IPS-15b (cell line): ENCODE measurements around the gene BTK.

Experiments used
- H3K27me3 ChIP-seq: one replicate; pipeline ENCODE4 v1.6.1; 2013; ENCODE audit warnings: low read length; ENCODE audit not compliant: control insufficient read depth, insufficient read depth
- H3K36me3 ChIP-seq: one replicate; pipeline ENCODE4 v1.6.1; 2013; ENCODE audit warnings: low read length; ENCODE audit not compliant: control insufficient read depth, insufficient read depth
- H3K4me1 ChIP-seq: one replicate; pipeline ENCODE4 v1.6.1; 2013; ENCODE audit warnings: mild to moderate bottlenecking, low read length; ENCODE audit not compliant: control insufficient read depth, insufficient read depth
- H3K4me3 ChIP-seq: one replicate; pipeline ENCODE4 v1.5.1; 2013; ENCODE audit warnings: low read depth, low read length
- H3K9ac ChIP-seq: one replicate; pipeline ENCODE4 v1.6.1; 2013; ENCODE audit warnings: low read depth, mild to moderate bottlenecking, low read length
- H3K9me3 ChIP-seq: one replicate; pipeline ENCODE4 v1.6.1; 2013; ENCODE audit warnings: mild to moderate bottlenecking, low read length; ENCODE audit not compliant: control insufficient read depth, insufficient read depth

BTK gene

DNA sequence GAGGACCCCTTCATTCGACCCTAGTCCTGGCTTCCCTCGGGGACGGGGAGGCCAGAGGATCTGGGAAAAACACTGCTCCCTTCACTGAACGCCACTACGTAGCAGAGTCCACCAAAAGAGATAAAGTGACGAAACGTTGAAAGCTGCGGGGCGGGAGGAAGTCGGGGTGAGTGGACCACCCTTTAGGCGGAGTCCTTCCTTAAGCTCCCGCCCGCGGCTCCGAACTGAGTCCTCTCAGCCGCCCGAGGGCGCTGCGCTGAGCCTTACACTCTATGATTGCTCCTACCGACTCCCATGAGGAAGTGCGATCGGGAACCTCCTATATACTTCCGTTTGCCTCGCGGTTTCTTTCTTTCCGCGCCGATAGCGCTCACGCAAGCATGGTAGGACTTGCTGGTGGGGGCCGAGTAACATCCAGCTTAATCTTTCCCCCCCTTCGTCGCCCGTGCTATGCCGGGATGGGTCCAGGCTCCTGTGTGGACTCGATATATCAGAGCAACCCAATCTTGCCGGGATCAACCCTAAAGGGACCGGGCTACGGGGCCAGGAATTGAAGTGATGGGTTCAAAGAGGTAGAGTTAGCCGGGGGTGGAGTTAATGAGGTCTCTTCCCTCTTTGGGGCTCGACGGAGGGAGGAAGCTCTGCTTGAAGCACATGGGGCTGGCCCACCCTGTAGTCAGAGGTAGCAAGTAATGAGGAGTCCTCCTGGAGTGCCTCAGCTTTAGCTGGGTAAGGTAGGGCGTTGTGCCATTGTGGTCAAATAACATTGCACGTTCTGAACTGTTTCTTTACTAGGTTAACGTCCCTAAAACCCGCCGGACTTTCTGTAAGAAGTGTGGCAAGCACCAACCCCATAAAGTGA, 4.9 kb upstream of the BTK start, which contains the start of gene RPL36A:
Gene RPL36A, plus strand, starts transcription at position 348 of the 862 bp plus-strand sequence. Its CDS starts 33 bp downstream, at position 381.
- H3K9me3 ChIP-seq: no peaks in the 10 kb centered on the region
- H3K27me3 ChIP-seq: no peaks in the 10 kb centered on the region
- H3K4me3 ChIP-seq: peak within 1 kb of the TSS; percentile 75
- H3K36me3 ChIP-seq: no peaks in the 10 kb centered on the region
- H3K9ac ChIP-seq: peak within 1 kb of the TSS; percentile 95
- peaks cover 11% of the 10 kb centered on the region for H3K4me1 ChIP-seq

DNA sequence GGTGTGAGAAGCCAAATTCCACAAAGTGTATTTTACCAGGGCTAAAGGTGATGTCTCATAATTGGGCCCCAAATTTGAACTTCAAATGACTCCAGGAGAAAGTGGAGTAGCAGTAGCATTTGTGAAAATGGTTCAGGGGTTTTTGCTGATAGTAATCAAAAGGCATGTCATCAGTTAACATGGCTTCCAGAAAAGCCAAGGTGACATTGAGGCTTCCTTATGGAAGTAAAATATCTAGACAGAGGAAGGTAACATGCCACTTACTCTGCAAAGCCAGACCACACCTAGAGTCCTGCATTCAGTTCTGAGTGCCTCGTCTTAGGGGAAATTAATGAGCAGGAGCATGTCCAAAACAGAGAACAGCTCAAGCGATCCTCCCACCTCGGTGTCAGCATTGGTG, 2.6 kb upstream of the BTK start:
- H3K4me3 ChIP-seq: no peak overlapping the region
- H3K27me3 ChIP-seq: no peaks in the 10 kb centered on the region
- H3K4me1 ChIP-seq: peaks cover 11% of the 10 kb centered on the region
- H3K9ac ChIP-seq: no peak overlapping the region
- no peaks in the 10 kb centered on the region for H3K36me3 ChIP-seq
- no peaks in the 10 kb centered on the region for H3K9me3 ChIP-seq

DNA sequence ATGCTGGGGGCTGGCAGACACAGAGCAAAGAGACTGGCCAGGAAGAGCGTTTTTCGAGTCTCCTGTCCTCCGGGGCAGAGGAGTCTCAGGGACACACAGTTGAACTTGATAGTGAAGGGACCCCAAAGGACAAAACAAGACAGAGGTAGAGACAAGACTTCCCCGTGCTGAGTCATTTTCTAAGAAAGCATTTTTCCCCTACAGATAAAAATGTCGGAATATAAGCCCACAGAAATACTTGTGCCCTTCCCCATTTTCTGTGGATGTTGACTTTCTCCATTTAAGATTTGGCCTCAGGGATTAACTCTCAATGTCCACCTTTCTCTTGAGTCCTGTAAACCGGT, 523 bp upstream of the BTK start:
- Histone ChIP-seq H3K9me3 (no peaks in the 10 kb centered on the region), H3K4me1 (peaks cover 7% of the 10 kb centered on the region), H3K4me3 (no peak overlapping the region), H3K36me3 (no peaks in the 10 kb centered on the region), H3K9ac (no peak overlapping the region), H3K27me3 (no peaks in the 10 kb centered on the region)

DNA sequence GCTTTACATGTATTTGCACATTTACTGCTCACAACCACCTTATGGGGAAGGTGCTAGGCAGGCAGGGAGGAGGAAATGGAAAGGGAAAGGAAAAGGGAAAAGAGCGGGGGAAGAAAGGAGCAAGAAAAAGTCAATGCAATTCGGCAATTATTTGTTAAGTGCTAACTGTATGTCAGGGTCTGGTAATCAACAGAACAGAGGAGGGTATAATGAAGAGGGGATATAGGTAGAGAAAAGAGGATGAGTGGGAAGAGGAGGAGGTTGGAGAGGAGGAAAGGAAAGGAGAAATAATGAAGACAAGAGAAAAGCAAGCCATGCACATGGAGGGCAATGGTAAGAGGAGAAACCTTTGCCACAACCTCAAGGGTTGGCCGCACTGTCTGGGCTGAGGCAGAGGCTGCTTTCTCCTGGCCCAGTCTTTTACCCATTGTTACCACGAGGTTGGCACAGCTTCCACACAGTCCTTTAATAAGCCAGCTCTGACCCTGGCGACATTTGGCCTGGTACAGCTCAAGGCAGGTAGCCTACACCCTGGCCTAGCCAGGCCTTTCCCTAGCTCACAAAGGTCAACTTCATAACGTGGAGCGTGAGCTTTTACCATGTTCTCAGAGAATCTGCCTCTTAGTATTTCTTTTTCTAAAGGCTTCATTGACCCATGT, 836 bp downstream of the BTK start:
- H3K27me3 ChIP-seq: no peaks in the 10 kb centered on the region
- no peaks in the 10 kb centered on the region for H3K9me3 ChIP-seq
- no peak overlapping the region for H3K4me3 ChIP-seq
- H3K9ac ChIP-seq: no peak overlapping the region
- no peaks in the 10 kb centered on the region for H3K36me3 ChIP-seq
- H3K4me1 ChIP-seq: peaks cover 7% of the 10 kb centered on the region

DNA sequence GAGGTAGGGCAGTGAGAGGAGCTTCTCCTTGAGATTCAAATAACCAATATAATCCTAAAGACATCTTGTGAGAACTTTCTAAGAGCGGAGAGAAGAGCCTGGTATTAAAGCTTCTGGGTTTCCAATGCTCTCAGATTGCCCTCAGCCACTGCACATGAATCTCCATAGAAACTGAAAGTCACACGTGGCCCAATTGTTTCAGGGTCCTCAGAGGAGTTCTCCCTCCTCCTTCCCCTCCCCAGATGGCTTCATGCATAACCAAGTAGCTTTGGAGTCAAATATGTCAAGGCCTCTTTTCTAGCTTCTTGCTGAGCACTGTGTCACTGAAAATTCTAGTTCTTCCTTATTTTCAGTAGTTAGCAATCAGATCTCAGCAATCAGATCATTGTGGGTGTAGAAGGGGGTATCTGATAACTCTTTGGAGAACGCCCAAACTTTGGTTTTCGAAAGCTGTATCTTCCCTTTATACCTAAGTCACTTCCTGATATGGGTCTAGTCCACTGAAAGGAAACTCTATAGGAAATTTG, 2.2 kb downstream of the BTK start:
- no peaks in the 10 kb centered on the region for H3K36me3 ChIP-seq
- H3K4me1 ChIP-seq: peaks cover 3% of the 10 kb centered on the region
- H3K4me3 ChIP-seq: no peak overlapping the region
- no peaks in the 10 kb centered on the region for H3K9me3 ChIP-seq
- H3K9ac ChIP-seq: no peak overlapping the region
- H3K27me3 ChIP-seq: no peaks in the 10 kb centered on the region

DNA sequence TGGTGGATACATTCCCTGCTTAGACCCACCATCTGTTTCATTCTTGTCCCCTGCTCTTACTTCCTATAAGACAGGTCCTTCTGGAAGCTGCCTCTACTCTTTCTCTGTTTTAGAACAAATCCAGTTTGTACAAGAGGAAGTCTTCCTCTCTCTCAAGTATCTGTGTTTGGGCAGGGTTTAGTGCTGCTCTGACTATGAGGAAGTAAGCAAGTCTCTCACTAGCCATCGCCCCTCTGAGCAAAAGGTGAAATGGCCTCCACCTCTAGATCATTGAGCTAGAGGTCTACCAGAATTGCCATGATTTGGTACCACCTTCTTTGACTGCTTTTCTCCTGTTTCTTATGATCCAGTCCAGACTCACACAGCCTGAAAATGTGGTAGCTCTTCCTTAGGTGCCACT, 8.4 kb downstream of the BTK start:
- Histone ChIP-seq H3K4me3 (no peak overlapping the region), H3K9ac (no peak overlapping the region), H3K27me3 (no peaks in the 10 kb centered on the region), H3K9me3 (no peaks in the 10 kb centered on the region), H3K4me1 (no peaks in the 10 kb centered on the region), H3K36me3 (no peaks in the 10 kb centered on the region)

DNA sequence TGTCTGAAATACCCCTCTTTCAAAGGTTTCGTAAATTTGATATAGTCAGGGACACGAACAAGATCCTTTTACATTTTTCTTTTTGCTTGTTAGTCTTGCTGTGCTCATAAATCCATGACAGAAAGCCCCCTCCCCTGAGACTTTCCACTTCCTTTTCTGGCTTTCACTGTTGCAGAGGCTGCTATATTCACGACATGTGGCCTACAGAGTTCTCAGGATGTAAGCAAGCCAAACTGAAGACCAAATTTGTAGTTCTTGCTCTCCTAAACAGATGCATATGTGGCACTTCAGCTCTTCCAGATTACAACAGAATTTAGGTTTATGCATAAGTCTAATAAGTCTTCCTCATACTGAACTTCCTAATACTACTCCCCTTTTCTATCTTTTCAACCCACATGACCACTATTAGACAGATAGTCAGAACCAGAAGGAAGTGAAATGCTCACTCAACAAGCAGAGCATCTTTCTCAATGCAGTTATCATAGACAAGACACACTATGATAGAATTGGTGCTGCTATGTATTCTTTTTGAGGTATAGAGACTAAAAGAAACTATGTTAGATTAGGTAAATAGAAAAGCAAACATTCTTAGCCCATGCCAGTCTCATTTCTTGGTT, 15.0 kb downstream of the BTK start:
- no peaks in the 10 kb centered on the region for H3K4me1 ChIP-seq
- no peak overlapping the region for H3K4me3 ChIP-seq
- no peak overlapping the region for H3K9ac ChIP-seq
- H3K9me3 ChIP-seq: no peaks in the 10 kb centered on the region
- no peaks in the 10 kb centered on the region for H3K27me3 ChIP-seq
- no peaks in the 10 kb centered on the region for H3K36me3 ChIP-seq

DNA sequence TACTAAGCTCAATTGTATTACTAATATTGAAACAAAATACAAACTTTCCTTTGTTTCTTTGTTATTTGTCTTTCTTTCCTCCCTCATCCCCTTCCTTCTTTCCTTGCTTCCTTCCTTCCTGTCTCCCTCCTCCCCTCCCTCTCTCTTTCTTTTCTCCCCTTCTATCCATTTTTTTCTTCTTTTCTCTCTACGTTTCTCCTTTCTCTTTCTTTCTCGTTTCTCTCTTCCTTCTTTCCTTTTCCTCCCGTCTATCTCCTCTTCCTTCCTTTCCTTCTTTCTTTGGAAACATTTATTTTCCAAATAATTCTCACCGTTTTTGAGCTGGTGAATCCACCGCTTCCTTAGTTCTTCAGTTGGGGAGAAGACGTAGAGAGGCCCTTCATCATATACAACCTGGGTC, 16.3 kb downstream of the BTK start:
- Histone ChIP-seq H3K4me3 (no peak overlapping the region), H3K9ac (no peak overlapping the region), H3K27me3 (no peaks in the 10 kb centered on the region), H3K9me3 (no peaks in the 10 kb centered on the region), H3K36me3 (no peaks in the 10 kb centered on the region), H3K4me1 (no peaks in the 10 kb centered on the region)

DNA sequence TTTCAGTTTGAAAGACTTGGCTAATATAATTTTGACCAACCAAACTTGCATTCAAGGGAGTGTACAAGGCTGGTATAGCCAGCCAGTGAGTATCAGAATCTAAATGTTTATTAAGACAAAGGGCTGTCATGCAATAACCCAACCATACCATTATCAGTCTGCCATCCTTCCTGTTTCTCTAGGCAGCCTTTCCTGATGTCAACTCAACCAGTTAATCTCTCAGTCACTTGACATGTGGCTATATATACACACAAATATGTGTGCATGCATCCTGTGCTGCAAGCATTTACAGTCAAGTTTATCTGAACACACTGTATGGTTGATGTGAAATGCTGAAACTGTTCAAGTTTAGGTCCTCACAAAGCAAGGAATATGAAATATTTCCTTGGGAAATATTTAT, 17.2 kb downstream of the BTK start:
- Histone ChIP-seq H3K4me1 (no peaks in the 10 kb centered on the region), H3K9ac (no peak overlapping the region), H3K9me3 (no peaks in the 10 kb centered on the region), H3K4me3 (no peak overlapping the region), H3K36me3 (no peaks in the 10 kb centered on the region), H3K27me3 (no peaks in the 10 kb centered on the region)

DNA sequence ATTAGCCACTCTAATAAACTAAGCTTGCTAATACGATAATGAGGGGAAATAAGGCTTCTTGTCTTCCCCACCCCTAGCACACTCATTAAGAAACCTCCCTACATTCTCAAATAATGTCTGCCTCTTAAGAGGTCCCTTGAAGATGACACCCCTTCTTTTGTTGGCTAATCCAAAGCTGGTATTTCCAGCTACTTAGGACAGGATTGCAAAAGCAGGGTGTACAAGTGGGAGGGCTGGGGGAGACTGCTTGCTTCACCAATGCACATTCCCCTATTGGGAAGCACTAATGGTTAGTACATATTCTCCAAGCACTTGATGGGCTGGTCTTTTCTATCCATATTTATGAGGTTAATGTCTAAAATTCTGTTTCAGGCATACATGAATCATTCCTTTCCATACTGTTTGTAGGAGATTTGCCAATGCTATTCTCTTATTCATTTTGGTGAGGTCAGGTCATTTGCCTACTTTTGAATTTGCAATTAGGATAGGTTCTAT, 20.6 kb downstream of the BTK start:
- no peaks in the 10 kb centered on the region for H3K36me3 ChIP-seq
- no peak overlapping the region for H3K4me3 ChIP-seq
- no peaks in the 10 kb centered on the region for H3K27me3 ChIP-seq
- no peaks in the 10 kb centered on the region for H3K9me3 ChIP-seq
- H3K9ac ChIP-seq: no peak overlapping the region
- no peaks in the 10 kb centered on the region for H3K4me1 ChIP-seq

DNA sequence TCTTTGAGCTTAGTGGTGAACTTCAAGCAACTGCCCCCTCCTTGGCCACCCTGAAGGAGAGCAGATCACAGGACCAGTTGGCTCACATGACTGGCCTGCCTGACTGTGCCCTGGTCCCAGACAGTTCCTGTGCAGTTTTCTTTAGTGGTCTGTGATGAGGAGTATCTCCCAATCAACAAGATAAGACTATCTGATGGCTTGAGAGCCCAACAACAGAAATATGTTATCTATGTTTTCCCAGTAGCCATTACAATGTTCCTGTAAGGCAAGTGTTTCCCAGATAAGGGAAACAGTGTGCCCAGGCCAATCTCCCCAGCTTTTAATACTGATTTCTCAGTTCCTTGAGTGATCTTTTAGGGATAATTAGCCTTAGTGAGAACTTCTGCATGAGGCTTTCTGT, 23.2 kb downstream of the BTK start:
- Histone ChIP-seq H3K4me1 (no peaks in the 10 kb centered on the region), H3K27me3 (no peaks in the 10 kb centered on the region), H3K36me3 (no peaks in the 10 kb centered on the region), H3K9me3 (no peaks in the 10 kb centered on the region), H3K9ac (no peak overlapping the region), H3K4me3 (no peak overlapping the region)
